Activated CD8-positive, alpha-beta memory T cell treated with anti-CD3 and anti-CD28 coated beads, Interleukin-2, amount 10 ng/mL, durations not matched to agents 7 days and 5 days (primary cell): ENCODE measurements around the gene MLXIP. TPM values are rescaled to one million over a fixed set of nuclear protein-coding genes. Genes with fewer than 3 reads are reported as not detected.
"Not testable (repeated sequence)": the region's sequence is repeated elsewhere in the genome, so short reads cannot be mapped to it uniquely, and the experiment has no call there.

Experiments used
- ATAC-seq: fragments of 150-1000 bp; cut with Tn5 transposase; one replicate; pipeline ENCODE4 v1.10.0; 2021; ENCODE audit warnings: moderate library complexity
- CTCF ChIA-PET: fragments of 350-600 bp; sonication (Branson Sonifier 250); formaldehyde crosslinking; loops from one replicate; lab custom pipeline; 2021; ENCODE audit warnings: antibody characterized with exemption; lab: Charles Lee
- DNase-seq: peaks from one replicate; pipeline ENCODE4 v3.0.0-alpha.2; 2020
- H3K27ac Mint-ChIP-seq: one replicate; pipeline ENCODE4 v1.8.0; 2021; ENCODE audit warnings: mild to moderate bottlenecking, mixed read lengths
- H3K27me3 Mint-ChIP-seq: one replicate; pipeline ENCODE4 v1.8.0; 2021; ENCODE audit warnings: mixed read lengths
- H3K36me3 Mint-ChIP-seq: one replicate; pipeline ENCODE4 v1.8.0; 2021; ENCODE audit warnings: mild to moderate bottlenecking, mixed read lengths
- H3K4me1 Mint-ChIP-seq: one replicate; pipeline ENCODE4 v1.8.0; 2021; ENCODE audit warnings: mixed read lengths
- H3K4me3 Mint-ChIP-seq: one replicate; pipeline ENCODE4 v1.8.0; 2021; ENCODE audit warnings: mild to moderate bottlenecking, moderate library complexity, mixed read lengths
- H3K9me3 Mint-ChIP-seq: one replicate; pipeline ENCODE4 v1.8.0; 2022; ENCODE audit warnings: low read depth, mixed read lengths
- total RNA-seq, 2 experiments: library from RNA; stranded (reverse); gene quantifications; one replicate each; pipeline ENCODE4 v1.2.3, GENCODE V29; 2021

MLXIP gene
- total RNA-seq, 2 experiments from 2014 or later: 36.1 to 36.4 TPM

DNA sequence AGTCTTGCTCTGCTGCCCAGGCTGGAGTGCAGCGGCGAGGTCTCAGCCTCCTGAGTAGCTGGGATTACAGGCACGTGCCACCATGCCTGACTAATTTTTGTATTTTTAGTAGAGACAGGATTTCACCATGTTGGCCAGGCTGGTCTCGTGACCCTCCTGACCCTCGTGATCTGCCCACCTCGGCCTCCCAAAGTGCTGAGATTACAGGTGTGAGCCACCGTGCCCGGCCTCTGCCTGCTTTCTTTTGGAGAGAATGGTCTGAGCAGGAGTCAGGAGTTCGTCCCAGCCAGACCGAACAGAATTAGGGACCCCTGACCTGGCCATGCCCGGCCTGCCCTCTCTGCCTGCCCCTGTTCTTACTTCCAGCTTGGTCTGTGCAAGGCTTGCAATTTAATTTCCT is 42.8 kb downstream of the MLXIP start:
- not testable (repeated sequence) for H3K27ac Mint-ChIP-seq, H3K36me3 Mint-ChIP-seq, DNase-seq, H3K9me3 Mint-ChIP-seq, ATAC-seq, H3K27me3 Mint-ChIP-seq, H3K4me3 Mint-ChIP-seq
- peaks cover 19% of the 10 kb centered on the region for H3K4me1 Mint-ChIP-seq
- CTCF ChIA-PET: interaction anchor here (1.9 to 8.2 kb wide), 3 partner anchors 40 to 203 kb away, joined by 5 to 130 read pairs (median 28); partner anchors contain the start of gene CFAP251

DNA sequence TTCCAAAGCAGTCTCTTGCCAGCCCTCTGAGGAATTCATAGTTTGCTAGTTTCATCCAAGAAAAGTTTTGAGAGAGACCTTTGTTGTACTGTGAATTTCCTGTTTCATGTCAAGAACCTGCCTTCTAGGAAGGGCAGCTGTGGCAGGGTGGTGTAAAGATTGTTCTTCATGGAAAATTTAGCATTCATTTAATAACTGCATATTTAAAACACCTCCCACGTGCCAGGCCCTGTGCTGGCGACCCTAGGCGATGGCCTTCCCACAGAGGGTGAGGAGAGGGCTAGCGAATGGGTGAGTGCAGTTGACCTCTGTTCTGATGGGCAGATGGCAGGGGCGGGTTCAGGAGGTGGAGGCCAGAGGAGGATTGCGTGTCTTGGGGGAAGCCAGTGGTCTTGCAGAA is 43.2 kb downstream of the MLXIP start:
- H3K27me3 Mint-ChIP-seq: no peaks in the 10 kb centered on the region
- no peak for DNase-seq
- H3K9me3 Mint-ChIP-seq: no peaks in the 10 kb centered on the region
- H3K36me3 Mint-ChIP-seq: no peaks in the 10 kb centered on the region
- no peak overlapping the region for H3K27ac Mint-ChIP-seq
- CTCF ChIA-PET: interaction anchor here (1.3 to 8.2 kb wide), 8 partner anchors 17 to 203 kb away, joined by 5 to 130 read pairs (median 11); partner anchors contain the start of gene CFAP251
- no peak overlapping the region for H3K4me3 Mint-ChIP-seq
- H3K4me1 Mint-ChIP-seq: peaks cover 19% of the 10 kb centered on the region
- ATAC-seq: no peak

DNA sequence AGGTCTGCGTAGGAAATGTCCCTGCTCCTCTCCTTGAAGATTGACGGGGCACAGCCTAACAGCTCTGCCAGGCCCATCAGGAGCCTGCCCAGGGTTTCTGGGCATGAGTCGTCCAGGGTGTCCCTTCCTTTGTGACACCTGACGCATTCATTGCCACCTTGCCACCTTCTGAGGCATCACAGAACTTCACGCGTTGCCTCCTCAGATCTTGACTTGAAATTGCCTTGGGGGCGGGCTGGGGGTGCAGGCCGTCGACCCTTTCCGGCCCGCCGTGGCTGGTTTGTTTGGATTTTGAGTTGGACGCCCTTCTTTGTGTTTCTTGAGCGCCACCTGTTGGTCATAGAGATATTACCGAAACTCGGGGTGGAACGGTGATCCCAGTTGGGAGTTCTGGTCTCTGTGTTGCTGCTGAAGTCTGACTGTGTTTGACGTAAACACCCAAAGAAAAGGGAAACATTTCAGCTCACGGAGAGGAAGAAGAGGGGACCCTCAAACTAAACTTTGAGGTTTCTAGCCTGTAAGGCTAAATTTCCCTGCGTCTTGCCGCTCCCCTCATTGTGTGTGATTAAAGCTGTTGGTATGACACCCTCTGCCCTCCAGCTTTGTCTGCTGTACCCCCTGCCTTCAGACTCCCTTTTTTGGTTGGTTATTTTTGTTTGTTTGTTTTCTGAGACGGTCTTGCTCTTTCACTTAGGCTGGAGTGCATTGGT is 44.6 kb downstream of the MLXIP start:
- ATAC-seq: peak; percentile 73
- peak overlapping the region; percentile 48 for H3K27ac Mint-ChIP-seq
- CTCF ChIA-PET: interaction anchor here (0.6 to 8.2 kb wide), 40 partner anchors 9 to 205 kb away, joined by 3 to 130 read pairs (median 4); partner anchors contain the start of genes CFAP251 and MLXIP

DNA sequence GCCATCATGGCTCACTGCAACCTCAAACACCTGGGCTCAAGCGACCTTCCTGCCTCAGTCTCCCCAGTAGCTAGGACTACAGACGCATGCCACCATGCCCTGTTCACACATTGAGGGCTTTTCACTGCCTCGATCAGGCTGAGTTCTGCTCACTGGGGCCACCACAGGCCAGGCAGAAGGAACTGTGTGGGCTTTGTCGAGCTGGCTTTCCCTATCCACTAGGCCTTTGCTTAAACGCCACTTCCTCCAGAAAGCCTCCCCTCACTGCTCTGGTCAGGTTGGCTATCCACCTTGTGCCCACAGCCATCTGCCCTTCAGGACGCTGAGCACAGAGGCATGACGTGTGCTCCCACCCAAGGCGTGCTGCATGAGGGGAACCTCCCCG is 45.2 kb downstream of the MLXIP start:
- DNase-seq: no peak
- no peak overlapping the region for H3K27ac Mint-ChIP-seq
- no peaks in the 10 kb centered on the region for H3K27me3 Mint-ChIP-seq
- no peaks in the 10 kb centered on the region for H3K9me3 Mint-ChIP-seq
- no peak overlapping the region for H3K4me3 Mint-ChIP-seq
- CTCF ChIA-PET: interaction anchor here (0.6 to 8.2 kb wide), 32 partner anchors 9 to 186 kb away, joined by 3 to 130 read pairs (median 6); partner anchors contain the start of gene MLXIP
- peaks cover 19% of the 10 kb centered on the region for H3K4me1 Mint-ChIP-seq
- no peak for ATAC-seq
- H3K36me3 Mint-ChIP-seq: peaks cover 4% of the 10 kb centered on the region

More for the DNA sequence above, 44.6 kb downstream of the MLXIP start:
- H3K9me3 Mint-ChIP-seq: no peaks in the 10 kb centered on the region
- peaks cover 1% of the 10 kb centered on the region for H3K36me3 Mint-ChIP-seq
- peak; percentile 77 for DNase-seq
- no peaks in the 10 kb centered on the region for H3K27me3 Mint-ChIP-seq
- no peak overlapping the region for H3K4me3 Mint-ChIP-seq
- peaks cover 19% of the 10 kb centered on the region for H3K4me1 Mint-ChIP-seq

GRCh38 chr12:122124370-122124769 is 45.8 kb downstream of the MLXIP start:
- peaks cover 19% of the 10 kb centered on the region for H3K4me1 Mint-ChIP-seq
- no peak for ATAC-seq

GRCh38 chr12:122125452-122126341 is 47.1 kb downstream of the MLXIP start:
- no peak overlapping the region for H3K27ac Mint-ChIP-seq
- CTCF ChIA-PET: interaction anchor here (0.7 to 8.2 kb wide), 2 partner anchors 70 to 109 kb away, joined by 3 to 130 read pairs; no protein-coding TSS in a partner anchor
- H3K4me1 Mint-ChIP-seq: peaks cover 19% of the 10 kb centered on the region
- no peak for DNase-seq
- H3K36me3 Mint-ChIP-seq: peaks cover 9% of the 10 kb centered on the region
- ATAC-seq: no peak
- H3K9me3 Mint-ChIP-seq: no peaks in the 10 kb centered on the region
- H3K4me3 Mint-ChIP-seq: no peak overlapping the region
- H3K27me3 Mint-ChIP-seq: no peaks in the 10 kb centered on the region

More at GRCh38 chr12:122124370-122124769, 45.8 kb downstream of the MLXIP start:
- Mint-ChIP-seq H3K4me3 (no peak overlapping the region), H3K36me3 (peaks cover 7% of the 10 kb centered on the region), H3K9me3 (no peaks in the 10 kb centered on the region), H3K27me3 (no peaks in the 10 kb centered on the region), H3K27ac (no peak overlapping the region)
- CTCF ChIA-PET: interaction anchor here (0.8 to 8.2 kb wide), 14 partner anchors 15 to 95 kb away, joined by 3 to 130 read pairs (median 10); no protein-coding TSS in a partner anchor
- no peak for DNase-seq

- peaks cover 9% of the 10 kb centered on the region for H3K36me3 Mint-ChIP-seq
- H3K4me3 Mint-ChIP-seq: no peak overlapping the region
- peaks cover 19% of the 10 kb centered on the region for H3K4me1 Mint-ChIP-seq
- no peaks in the 10 kb centered on the region for H3K9me3 Mint-ChIP-seq
- no peaks in the 10 kb centered on the region for H3K27me3 Mint-ChIP-seq
- CTCF ChIA-PET: interaction anchor here (0.7 to 8.2 kb wide), 2 partner anchors 71 to 109 kb away, joined by 3 to 130 read pairs; no protein-coding TSS in a partner anchor
- DNase-seq: no peak
- ATAC-seq: no peak
- no peak overlapping the region for H3K27ac Mint-ChIP-seq
These were observed 47.7 kb downstream of the MLXIP start for GRCh38 chr12:122126342-122126635.

DNA sequence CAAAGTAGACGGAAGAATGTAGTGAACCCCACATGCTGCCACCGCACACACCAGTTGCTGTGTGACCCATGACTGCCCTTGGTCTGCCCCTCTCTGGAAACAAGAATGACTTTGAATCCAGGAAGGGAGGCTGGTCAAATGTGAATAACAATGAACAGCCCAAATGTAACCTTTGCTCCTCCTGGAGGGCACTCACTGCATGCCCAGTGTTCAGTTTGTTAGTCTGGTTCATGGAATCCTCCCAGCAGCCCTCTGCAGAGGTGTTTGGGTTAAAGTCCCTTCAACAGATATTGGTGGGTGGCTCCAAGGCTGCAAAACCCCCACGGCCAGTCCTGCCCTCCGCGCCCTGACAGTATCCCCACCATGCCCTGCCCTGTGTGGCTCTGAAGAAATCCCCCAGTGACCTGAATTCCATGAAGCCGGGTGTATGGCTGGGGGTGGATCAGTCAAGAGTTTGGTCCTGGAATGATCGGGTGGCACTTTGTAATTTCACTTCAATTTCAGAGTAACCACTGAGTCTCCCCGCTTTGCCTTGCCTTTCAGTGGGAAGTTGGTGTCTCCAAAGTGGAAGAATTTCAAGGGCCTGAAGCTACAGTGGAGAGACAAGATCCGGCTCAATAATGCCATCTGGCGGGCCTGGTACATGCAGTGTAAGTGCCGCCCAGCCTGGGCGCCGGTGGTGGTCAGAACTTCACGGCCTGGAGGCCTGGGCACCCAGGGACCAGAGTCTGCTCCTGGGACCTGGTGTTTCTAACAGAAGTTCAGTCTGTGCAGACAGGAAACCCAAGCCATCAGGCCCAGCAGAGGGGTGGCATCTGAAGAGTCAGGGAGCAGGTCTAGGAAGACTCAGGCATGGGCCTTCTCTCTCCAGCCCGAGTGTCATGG is 48.4 kb downstream of the MLXIP start:
- H3K27me3 Mint-ChIP-seq: no peaks in the 10 kb centered on the region
- DNase-seq (no peak), ATAC-seq (no peak)
- no peaks in the 10 kb centered on the region for H3K9me3 Mint-ChIP-seq
- no peak overlapping the region for H3K4me3 Mint-ChIP-seq
- H3K36me3 Mint-ChIP-seq: peaks cover 9% of the 10 kb centered on the region
- CTCF ChIA-PET: interaction anchor here (0.7 to 8.2 kb wide), 3 partner anchors 64 to 73 kb away, joined by 3 to 130 read pairs (median 9); no protein-coding TSS in a partner anchor
- no peak overlapping the region for H3K27ac Mint-ChIP-seq
- H3K4me1 Mint-ChIP-seq: peaks cover 14% of the 10 kb centered on the region

- CTCF ChIA-PET: interaction anchor here (1.0 to 2.2 kb wide), 3 partner anchors 63 to 73 kb away, joined by 4 to 9 read pairs (median 5); no protein-coding TSS in a partner anchor
- H3K36me3 Mint-ChIP-seq: peaks cover 9% of the 10 kb centered on the region
- ATAC-seq (no peak), DNase-seq (no peak)
- H3K9me3 Mint-ChIP-seq: no peaks in the 10 kb centered on the region
- no peaks in the 10 kb centered on the region for H3K27me3 Mint-ChIP-seq
- no peak overlapping the region for H3K27ac Mint-ChIP-seq
- H3K4me1 Mint-ChIP-seq: peaks cover 12% of the 10 kb centered on the region
- no peak overlapping the region for H3K4me3 Mint-ChIP-seq
These were observed 49.3 kb downstream of the MLXIP start for GRCh38 chr12:122127839-122128238.

DNA sequence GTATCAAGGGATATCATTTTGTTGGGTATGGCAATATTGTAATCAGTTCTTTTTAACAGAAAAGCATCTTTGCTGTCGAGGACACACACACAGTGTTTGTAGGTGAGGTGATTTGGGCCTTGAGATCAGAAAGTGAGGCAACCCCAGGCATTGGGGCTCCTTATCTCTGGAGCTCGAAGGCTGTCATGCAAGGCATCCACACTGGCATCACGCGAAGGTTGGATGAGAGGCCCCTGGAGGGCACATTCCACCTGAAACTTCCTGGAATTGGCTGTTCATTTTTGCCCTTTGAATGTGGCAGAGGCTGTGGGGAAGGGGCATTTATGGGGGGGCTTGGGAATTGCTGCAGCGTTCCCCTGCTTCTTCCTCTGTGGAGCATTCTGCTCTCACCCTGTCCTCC is 49.9 kb downstream of the MLXIP start:
- CTCF ChIA-PET: interaction anchor here (1.0 to 2.2 kb wide), 3 partner anchors 62 to 74 kb away, joined by 4 to 9 read pairs (median 5); no protein-coding TSS in a partner anchor
- DNase-seq: no peak
- peaks cover 7% of the 10 kb centered on the region for H3K4me1 Mint-ChIP-seq
- H3K36me3 Mint-ChIP-seq: peaks cover 9% of the 10 kb centered on the region
- no peaks in the 10 kb centered on the region for H3K27me3 Mint-ChIP-seq
- no peak for ATAC-seq
- no peak overlapping the region for H3K4me3 Mint-ChIP-seq
- no peak overlapping the region for H3K27ac Mint-ChIP-seq
- H3K9me3 Mint-ChIP-seq: no peaks in the 10 kb centered on the region

DNA sequence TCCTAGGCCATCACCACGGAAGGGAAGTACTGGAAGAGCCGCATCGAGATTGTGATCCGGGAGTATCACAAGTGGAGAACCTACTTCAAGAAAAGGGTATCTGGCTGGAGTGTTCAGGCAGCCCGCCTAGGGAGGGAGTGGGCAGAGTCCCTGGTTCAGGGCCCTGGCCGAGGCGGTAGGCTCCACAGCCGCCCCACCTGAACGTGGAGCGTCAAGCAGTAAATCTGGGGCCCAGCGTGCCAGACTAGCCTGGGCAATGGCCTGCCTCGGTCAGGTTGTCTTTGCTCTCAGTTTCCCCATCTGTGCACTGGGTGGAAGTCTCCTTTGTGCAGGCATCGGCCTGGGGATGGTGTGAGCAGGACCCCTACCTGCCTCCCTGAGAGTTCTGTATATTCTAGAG is 50.6 kb downstream of the MLXIP start:
- H3K36me3 Mint-ChIP-seq: peaks cover 13% of the 10 kb centered on the region
- CTCF ChIA-PET: interaction anchor here (1.0 to 1.8 kb wide), 2 partner anchors 63 to 75 kb away, joined by 4 to 5 read pairs; no protein-coding TSS in a partner anchor
- no peaks in the 10 kb centered on the region for H3K9me3 Mint-ChIP-seq
- DNase-seq (no peak), ATAC-seq (no peak)
- H3K4me3 Mint-ChIP-seq: no peak overlapping the region
- no peak overlapping the region for H3K27ac Mint-ChIP-seq
- H3K27me3 Mint-ChIP-seq: no peaks in the 10 kb centered on the region
- peaks cover 4% of the 10 kb centered on the region for H3K4me1 Mint-ChIP-seq

DNA sequence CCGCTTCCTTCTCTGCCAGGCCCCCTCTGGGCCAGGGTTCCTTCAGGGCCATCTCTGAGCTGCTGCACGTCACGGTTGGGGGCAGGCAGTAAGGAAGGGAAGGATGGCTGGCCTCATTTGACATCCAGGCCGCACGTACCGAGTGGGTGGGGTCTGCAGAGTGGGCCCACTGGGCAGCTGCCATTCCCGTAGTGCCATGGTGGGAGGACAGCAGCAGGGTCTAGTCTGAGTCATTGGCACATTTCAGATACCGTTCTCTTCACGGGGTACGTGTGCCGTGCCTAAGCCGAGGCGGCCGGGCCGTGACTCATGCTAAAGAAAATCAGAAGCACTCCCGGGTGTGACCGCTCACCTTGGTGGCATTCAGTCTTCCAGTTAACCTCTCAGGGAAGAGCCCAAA is 51.6 kb downstream of the MLXIP start:
- ATAC-seq (no peak), DNase-seq (no peak)
- CTCF ChIA-PET: interaction anchor here (0.9 to 3.4 kb wide), 5 partner anchors 37 to 115 kb away, joined by 3 to 41 read pairs (median 7); no protein-coding TSS in a partner anchor
- Mint-ChIP-seq H3K4me3 (no peak overlapping the region), H3K27me3 (no peaks in the 10 kb centered on the region), H3K27ac (no peak overlapping the region), H3K9me3 (no peaks in the 10 kb centered on the region), H3K36me3 (peaks cover 13% of the 10 kb centered on the region), H3K4me1 (peaks cover 8% of the 10 kb centered on the region)
